B cell (primary cell): ENCODE data around the gene UBAC2. TPM values are rescaled to one million over a fixed set of nuclear protein-coding genes. Genes with fewer than 3 reads are reported as not detected.

ENCODE experiments used
- ATAC-seq: fragments of 200-7000 bp; cut with Tn5 transposase; one replicate; pipeline ENCODE4 v1.10.0; 2021; ENCODE audit warnings: low read depth, mild to moderate bottlenecking, moderate number of reproducible peaks, moderate library complexity
- CTCF ChIA-PET: fragments of 350-600 bp; sonication (Branson Sonifier 250); formaldehyde crosslinking; loops from one replicate; lab custom pipeline; 2021; ENCODE audit warnings: antibody characterized with exemption, inconsistent platforms; lab: Charles Lee
- POLR2A ChIA-PET: fragments of 350-600 bp; sonication (Branson Sonifier 250); formaldehyde crosslinking; loops from one replicate; lab custom pipeline; 2021; ENCODE audit warnings: antibody characterized with exemption; lab: Charles Lee
- DNase-seq: peaks from one replicate; pipeline ENCODE4 v3.0.0; 2013
- H2AFZ ChIP-seq: 2 replicates; pipeline ENCODE4 v1.6.1; 2012; ENCODE audit warnings: mild to moderate bottlenecking, low read depth, low read length; ENCODE audit not compliant: insufficient read depth, poor library complexity, severe bottlenecking
- H3K27ac ChIP-seq, 2 donors: 1 replicate in 1 of 2; 2 replicates in 1 of 2; pipeline ENCODE4 v1.5.1; 2012 to 2013; ENCODE audit warnings: low read length in 2 of 2, mild to moderate bottlenecking in 2 of 2, moderate library complexity in 1 of 2
- H3K27me3 ChIP-seq, 4 experiments: fragments of 200-600 bp in 1 of 4; sonication (generic) in 1 of 4; replicated peaks in 1 of 4; 1 replicate in 2 of 4; 2 replicates in 2 of 4; pipeline versions ENCODE4 v1.6.1 to v1.7.0; 2013 to 2016; ENCODE audit warnings: low read length in 3 of 4, mild to moderate bottlenecking in 2 of 4, mixed read lengths in 1 of 4, moderate library complexity in 1 of 4; ENCODE audit not compliant: insufficient read depth in 4 of 4, control insufficient read depth in 3 of 4; ENCODE audit errors: control extremely low read depth in 1 of 4
- H3K36me3 ChIP-seq, 2 experiments: replicated peaks in 1 of 2; 1 replicate in 1 of 2; 2 replicates in 1 of 2; pipeline versions ENCODE4 v1.6.1 to v1.7.1; 2013; ENCODE audit warnings: low read length in 1 of 2; ENCODE audit not compliant: insufficient read depth in 2 of 2, control insufficient read depth in 1 of 2; ENCODE audit errors: control extremely low read depth in 1 of 2, extremely low read depth in 1 of 2
- H3K4me1 ChIP-seq, 2 donors: fragments of 200-600 bp in 1 of 2; sonication (generic) in 1 of 2; 1 replicate in 1 of 2; 2 replicates in 1 of 2; pipeline versions ENCODE4 v1.5.1 to v1.6.1; 2013 to 2017; ENCODE audit warnings: low read length in 2 of 2; ENCODE audit not compliant: control insufficient read depth in 2 of 2, insufficient read depth in 2 of 2
- H3K4me2 ChIP-seq: replicated peaks from 2 replicates; pipeline ENCODE3; 2012; ENCODE audit warnings: mild to moderate bottlenecking, low read depth, low read length; ENCODE audit not compliant: poor library complexity, severe bottlenecking
- H3K4me3 ChIP-seq, 5 experiments: fragments of 200-600 bp in 1 of 5; sonication (generic) in 1 of 5; 1 replicate in 3 of 5; 2 replicates in 2 of 5; pipeline versions ENCODE4 v1.5.1 to v1.7.0; 2011 to 2016; ENCODE audit warnings: low read length in 4 of 5, mild to moderate bottlenecking in 4 of 5, low read depth in 2 of 5, control low read depth in 1 of 5, moderate library complexity in 1 of 5; ENCODE audit not compliant: insufficient read depth in 1 of 5; ENCODE audit errors: control extremely low read depth in 1 of 5, extremely low read depth in 1 of 5
- H3K79me2 ChIP-seq: fragments of 200-600 bp; sonication (generic); one replicate; pipeline ENCODE4 v1.6.0; 2016; ENCODE audit warnings: low read length; ENCODE audit not compliant: control insufficient read depth, insufficient read depth
- H3K9ac ChIP-seq: fragments of 200-600 bp; sonication (generic); 2 replicates; pipeline ENCODE4 v1.6.1; 2017; ENCODE audit warnings: mild to moderate bottlenecking, low read length, moderate library complexity
- H3K9me3 ChIP-seq, 3 donors: one replicate each; pipeline versions ENCODE4 v1.6.1 to v1.7.1; 2013; ENCODE audit warnings: low read length in 2 of 3; ENCODE audit not compliant: control insufficient read depth in 2 of 3, insufficient read depth in 1 of 3; ENCODE audit errors: control extremely low read depth in 1 of 3
- H4K20me1 ChIP-seq: 2 replicates; pipeline ENCODE4 v1.6.0; 2012; ENCODE audit warnings: mild to moderate bottlenecking, low read length; ENCODE audit not compliant: insufficient read depth, control insufficient read depth, poor library complexity, severe bottlenecking
- H3K27ac Mint-ChIP-seq: one replicate; pipeline ENCODE4 v1.8.0; 2021; ENCODE audit warnings: mixed read lengths
- H3K27me3 Mint-ChIP-seq: one replicate; pipeline ENCODE4 v1.8.0; 2021; ENCODE audit warnings: mixed read lengths
- H3K4me1 Mint-ChIP-seq: one replicate; pipeline ENCODE4 v1.8.0; 2021; ENCODE audit warnings: mixed read lengths
- H3K4me3 Mint-ChIP-seq: one replicate; pipeline ENCODE4 v1.8.0; 2021; ENCODE audit warnings: mixed read lengths
- H3K9me3 Mint-ChIP-seq: one replicate; pipeline ENCODE4 v1.8.0; 2022; ENCODE audit warnings: mixed read lengths; ENCODE audit not compliant: insufficient read depth
- EZH2 ChIP-seq: IDR thresholded peaks from 2 replicates; pipeline ENCODE4 v1.6.1; 2012; ENCODE audit warnings: borderline replicate concordance, low read depth, mild to moderate bottlenecking, moderate library complexity, low read length; ENCODE audit not compliant: insufficient read depth, poor library complexity, severe bottlenecking
- WGBS: methylation state at CpG from one replicate; pipeline ENCODE4 v1.1.5; 2013; ENCODE audit warnings: missing lambda C conversion rate; ENCODE audit not compliant: insufficient coverage; 5-methylcytosine and 5-hydroxymethylcytosine counted together
- intact Hi-C: fragments of 100-400 bp; cut with micrococcal nuclease; formaldehyde crosslinking; loops from one replicate; pipeline ENCODE4 v1.10.0; 2022
- polyA plus RNA-seq: library from polyadenylated mRNA; depleted of rRNA; stranded (reverse); fragments of >200 nt; gene quantifications from 2 replicates; pipeline ENCODE4 v1.2.3, GENCODE V29; 2012
- total RNA-seq, 2 donors: library from RNA; stranded (reverse); fragments of 120-200 nt in 1 of 2; gene quantifications; 1 replicate in 1 of 2; 2 replicates in 1 of 2; pipeline versions ENCODE4 v1.2.3 to v1.2.4, GENCODE V29; 2013 to 2022
- TF ChIP-seq, protein P1 (sequence below): fragments of 200-600 bp; IDR thresholded peaks from one replicate; pipeline ENCODE4 v1.8.0; 2022; ENCODE audit warnings: antibody characterized with exemption, mild to moderate bottlenecking

Gene UBAC2
- total and polyA plus RNA-seq, 2 donors (not counting 1 experiment from before 2014, with no cell fraction given), result 56.3 to 60.8 TPM

- no peak overlapping the region for H3K27ac ChIP-seq
- no peak for DNase-seq
- no peak overlapping the region for H3K9ac ChIP-seq
- no peak for ATAC-seq
- H3K27me3 ChIP-seq, result no peaks in the 10 kb centered on the region
- H3K4me3 Mint-ChIP-seq, result no peak overlapping the region
- no peaks in the 10 kb centered on the region for H3K79me2 ChIP-seq
- intact Hi-C loops, result loop anchor here (10.0 kb wide), 1 partner anchor 1341 kb away; no protein-coding TSS in a partner anchor
- H3K4me1 ChIP-seq, result peaks cover 16 to 22% of the 10 kb centered on the region in 2 donors
- 97% methylated on average over 3 of the region's 3 CpGs for WGBS
- TF ChIP-seq, protein P1, sequence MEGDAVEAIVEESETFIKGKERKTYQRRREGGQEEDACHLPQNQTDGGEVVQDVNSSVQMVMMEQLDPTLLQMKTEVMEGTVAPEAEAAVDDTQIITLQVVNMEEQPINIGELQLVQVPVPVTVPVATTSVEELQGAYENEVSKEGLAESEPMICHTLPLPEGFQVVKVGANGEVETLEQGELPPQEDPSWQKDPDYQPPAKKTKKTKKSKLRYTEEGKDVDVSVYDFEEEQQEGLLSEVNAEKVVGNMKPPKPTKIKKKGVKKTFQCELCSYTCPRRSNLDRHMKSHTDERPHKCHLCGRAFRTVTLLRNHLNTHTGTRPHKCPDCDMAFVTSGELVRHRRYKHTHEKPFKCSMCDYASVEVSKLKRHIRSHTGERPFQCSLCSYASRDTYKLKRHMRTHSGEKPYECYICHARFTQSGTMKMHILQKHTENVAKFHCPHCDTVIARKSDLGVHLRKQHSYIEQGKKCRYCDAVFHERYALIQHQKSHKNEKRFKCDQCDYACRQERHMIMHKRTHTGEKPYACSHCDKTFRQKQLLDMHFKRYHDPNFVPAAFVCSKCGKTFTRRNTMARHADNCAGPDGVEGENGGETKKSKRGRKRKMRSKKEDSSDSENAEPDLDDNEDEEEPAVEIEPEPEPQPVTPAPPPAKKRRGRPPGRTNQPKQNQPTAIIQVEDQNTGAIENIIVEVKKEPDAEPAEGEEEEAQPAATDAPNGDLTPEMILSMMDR, result no peak
- TF ChIP-seq EZH2, result no peak
- H2AFZ ChIP-seq, result no peak overlapping the region
- H3K4me1 Mint-ChIP-seq, result peaks cover 15% of the 10 kb centered on the region
- ChIA-PET POLR2A (no interaction called here), CTCF (interaction anchor here (1.0 to 20.1 kb wide), 3 partner anchors 21 to 263 kb away, joined by 4 to 661 read pairs (median 7); no protein-coding TSS in a partner anchor)
- H3K27ac Mint-ChIP-seq, result no peak overlapping the region
- no peak overlapping the region for H3K4me2 ChIP-seq
- no peaks in the 10 kb centered on the region for H3K36me3 ChIP-seq
- H4K20me1 ChIP-seq, result no peaks in the 10 kb centered on the region
- no peaks in the 10 kb centered on the region for H3K9me3 ChIP-seq
- no peaks in the 10 kb centered on the region for H3K9me3 Mint-ChIP-seq
- no peak overlapping the region for H3K4me3 ChIP-seq
- H3K27me3 Mint-ChIP-seq, result no peaks in the 10 kb centered on the region
Measured at GRCh38 chr13:99173606-99174005, 27.0 kb upstream of the UBAC2 start.

- Histone ChIP-seq H3K27ac (no peak overlapping the region), H3K36me3 (no peaks in the 10 kb centered on the region), H4K20me1 (no peaks in the 10 kb centered on the region), H3K4me2 (no peak overlapping the region), H3K4me1 (peaks cover 27 to 32% of the 10 kb centered on the region in 2 donors), H3K9me3 (no peaks in the 10 kb centered on the region), H3K4me3 (no peak overlapping the region), H2AFZ (no peak overlapping the region), H3K79me2 (peaks cover under 1% of the 10 kb centered on the region), H3K9ac (no peak overlapping the region), H3K27me3 (no peaks in the 10 kb centered on the region)
- no peaks in the 10 kb centered on the region for H3K27me3 Mint-ChIP-seq
- 67% methylated on average over 1 of the region's 2 CpGs for WGBS
- no peak overlapping the region for H3K27ac Mint-ChIP-seq
- no peaks in the 10 kb centered on the region for H3K9me3 Mint-ChIP-seq
- no peak overlapping the region for H3K4me3 Mint-ChIP-seq
- ChIA-PET CTCF (interaction anchor here (1.0 to 20.1 kb wide), 4 partner anchors 81 to 265 kb away, joined by 4 to 661 read pairs (median 18); no protein-coding TSS in a partner anchor), POLR2A (no interaction called here)
- DNase-seq (no peak), ATAC-seq (no peak)
- TF ChIP-seq, protein P1, result no peak
- TF ChIP-seq EZH2, result no peak
- H3K4me1 Mint-ChIP-seq, result peaks cover 26% of the 10 kb centered on the region
- intact Hi-C loops, result loop anchor here (5.0 to 10.0 kb wide), 2 partner anchors 323 to 1340 kb away; no protein-coding TSS in a partner anchor
Measured at GRCh38 chr13:99174533-99175100, 26.0 kb upstream of the UBAC2 start.
